ENCODE results near the gene PIGM. TPM values are rescaled to one million over a fixed set of nuclear protein-coding genes. Genes with fewer than 3 reads are reported as not detected.

Gene PIGM
- total RNA-seq, 1 experiment from 2014 or later, result 13.2 TPM

GRCh38 chr1:160069460-160070231 is 37.9 kb upstream of the PIGM start, which contains the start of gene KCNJ10:
TSS of gene KCNJ10 (minus strand) at chr1:160070160. CDS start at chr1:160042532, 27,628 bp downstream.
- CTCF ChIA-PET, result interaction anchor here (1.2 to 2.6 kb wide), 5 partner anchors 9 to 150 kb away, joined by 3 to 8 read pairs (median 6); partner anchors contain the start of gene KCNJ9
- Mint-ChIP-seq H3K36me3 (ENCODE audit: insufficient read depth, unreplicated experiment) (peaks cover 13% of the 10 kb centered on the region), H3K27ac (ENCODE audit: unreplicated experiment) (peak within 1 kb of the TSS; percentile 28), H3K9me3 (ENCODE audit: low read depth, unreplicated experiment) (no peaks in the 10 kb centered on the region), H3K4me3 (ENCODE audit: low read depth, unreplicated experiment) (peak within 1 kb of the TSS; percentile 93), H3K27me3 (ENCODE audit: unreplicated experiment) (peaks cover 100% of the 10 kb centered on the region), H3K4me1 (ENCODE audit: low read depth, unreplicated experiment) (peaks cover 10% of the 10 kb centered on the region)
- no TSS peak for BruUV-seq (replicated peaks)
- DNase-seq, result no peak
- intact Hi-C loops (cut with micrococcal nuclease; ENCODE audit: unreplicated experiment), result no loop called here
- TF ChIP-seq CTCF (IDR thresholded peaks at IDR 0.05; ENCODE audit: unreplicated experiment), result no peak

- Mint-ChIP-seq H3K9me3 (ENCODE audit: low read depth, unreplicated experiment) (no peaks in the 10 kb centered on the region), H3K4me3 (ENCODE audit: low read depth, unreplicated experiment) (no peak overlapping the region), H3K27ac (ENCODE audit: unreplicated experiment) (no peak overlapping the region), H3K4me1 (ENCODE audit: low read depth, unreplicated experiment) (peaks cover 10% of the 10 kb centered on the region), H3K27me3 (ENCODE audit: unreplicated experiment) (peaks cover 86% of the 10 kb centered on the region), H3K36me3 (ENCODE audit: insufficient read depth, unreplicated experiment) (peaks cover 13% of the 10 kb centered on the region)
- intact Hi-C loops (cut with micrococcal nuclease; ENCODE audit: unreplicated experiment), result no loop called here
- no TSS peak for BruUV-seq (replicated peaks)
- DNase-seq, result no peak
- CTCF ChIA-PET, result interaction anchor here (0.6 to 1.2 kb wide), 2 partner anchors 12 to 62 kb away, joined by 3 to 7 read pairs; no protein-coding TSS in a partner anchor
- TF ChIP-seq CTCF (IDR thresholded peaks at IDR 0.05; ENCODE audit: unreplicated experiment), result no peak
Observed at GRCh38 chr1:160068225-160068624, 36.4 kb upstream of the PIGM start.

GRCh38 chr1:160066829-160067745 is 35.3 kb upstream of the PIGM start:
- CTCF ChIA-PET, result interaction anchor here (1.1 to 1.2 kb wide), 2 partner anchors 34 to 61 kb away, joined by 3 read pairs; no protein-coding TSS in a partner anchor
- H3K9me3 Mint-ChIP-seq (ENCODE audit: low read depth, unreplicated experiment), result no peaks in the 10 kb centered on the region
- TF ChIP-seq CTCF (IDR thresholded peaks at IDR 0.05; ENCODE audit: unreplicated experiment), result no peak
- DNase-seq, result no peak
- H3K4me3 Mint-ChIP-seq (ENCODE audit: low read depth, unreplicated experiment), result no peak overlapping the region
- intact Hi-C loops (cut with micrococcal nuclease; ENCODE audit: unreplicated experiment), result no loop called here
- H3K36me3 Mint-ChIP-seq (ENCODE audit: insufficient read depth, unreplicated experiment), result peaks cover 13% of the 10 kb centered on the region
- peaks cover 10% of the 10 kb centered on the region for H3K4me1 Mint-ChIP-seq (ENCODE audit: low read depth, unreplicated experiment)
- H3K27ac Mint-ChIP-seq (ENCODE audit: unreplicated experiment), result no peak overlapping the region
- H3K27me3 Mint-ChIP-seq (ENCODE audit: unreplicated experiment), result peaks cover 74% of the 10 kb centered on the region
- no TSS peak for BruUV-seq (replicated peaks)

GRCh38 chr1:160064746-160065145 is 33.0 kb upstream of the PIGM start:
- no TSS peak for BruUV-seq (replicated peaks)
- intact Hi-C loops (cut with micrococcal nuclease; ENCODE audit: unreplicated experiment), result no loop called here
- H3K36me3 Mint-ChIP-seq (ENCODE audit: insufficient read depth, unreplicated experiment), result peaks cover 2% of the 10 kb centered on the region
- no peaks in the 10 kb centered on the region for H3K4me1 Mint-ChIP-seq (ENCODE audit: low read depth, unreplicated experiment)
- no peak for DNase-seq
- no peak overlapping the region for H3K27ac Mint-ChIP-seq (ENCODE audit: unreplicated experiment)
- no peaks in the 10 kb centered on the region for H3K9me3 Mint-ChIP-seq (ENCODE audit: low read depth, unreplicated experiment)
- no peak for TF ChIP-seq CTCF (IDR thresholded peaks at IDR 0.05; ENCODE audit: unreplicated experiment)
- peaks cover 62% of the 10 kb centered on the region for H3K27me3 Mint-ChIP-seq (ENCODE audit: unreplicated experiment)
- CTCF ChIA-PET, result no interaction called here
- no peak overlapping the region for H3K4me3 Mint-ChIP-seq (ENCODE audit: low read depth, unreplicated experiment)
